Smooth muscle cell of the brain vasculature (primary cell): Measurements from ENCODE around the gene EPC2.
"Not testable (repeated sequence)": the region's sequence is repeated elsewhere in the genome, so short reads cannot be mapped to it uniquely, and the experiment has no call there.

ENCODE experiments used
- DNase-seq: peaks from one replicate; pipeline ENCODE4 v3.0.0-alpha.2; 2012; ENCODE audit warnings: low read depth, low spot score

Gene EPC2

GRCh38 chr2:148721991-148722777 is 77.6 kb downstream of the EPC2 start:
- DNase-seq, result no peak

- DNase-seq, result no peak
These were observed 81.0 kb downstream of the EPC2 start for GRCh38 chr2:148725564-148725963.

GRCh38 chr2:148726228-148726627 is 81.7 kb downstream of the EPC2 start:
- DNase-seq, result no peak

- no peak for DNase-seq
These were observed 85.5 kb downstream of the EPC2 start for GRCh38 chr2:148730085-148730484.

GRCh38 chr2:148737742-148738141 is 93.2 kb downstream of the EPC2 start:
- no peak for DNase-seq

- DNase-seq, result no peak
These were observed 95.0 kb downstream of the EPC2 start for GRCh38 chr2:148739454-148740105.

GRCh38 chr2:148742373-148742772 is 97.8 kb downstream of the EPC2 start:
- no peak for DNase-seq

- DNase-seq, result no peak
These were observed 100.8 kb downstream of the EPC2 start for GRCh38 chr2:148745151-148745851.

GRCh38 chr2:148746973-148747372 is 102.4 kb downstream of the EPC2 start:
- DNase-seq, result no peak

- DNase-seq, result no peak
These were observed 107.4 kb downstream of the EPC2 start for GRCh38 chr2:148751907-148752306.

GRCh38 chr2:148752977-148753376 is 108.4 kb downstream of the EPC2 start:
- DNase-seq, result no peak

GRCh38 chr2:148754864-148755263 is 110.3 kb downstream of the EPC2 start:
- no peak for DNase-seq

GRCh38 chr2:148756292-148756975 is 111.9 kb downstream of the EPC2 start:
- DNase-seq, result no peak

GRCh38 chr2:148764815-148765214 is 120.3 kb downstream of the EPC2 start:
- DNase-seq, result no peak

GRCh38 chr2:148770047-148770446 is 125.5 kb downstream of the EPC2 start:
- DNase-seq, result no peak

- DNase-seq, result no peak
These were observed 137.0 kb downstream of the EPC2 start for GRCh38 chr2:148781544-148781943.

- no peak for DNase-seq
These were observed 144.5 kb downstream of the EPC2 start for GRCh38 chr2:148789059-148789458.

GRCh38 chr2:148790172-148790571 is 145.6 kb downstream of the EPC2 start:
- DNase-seq, result not testable (repeated sequence)

- no peak for DNase-seq
These were observed 150.0 kb downstream of the EPC2 start for GRCh38 chr2:148794558-148794957.

- DNase-seq, result no peak
These were observed 152.4 kb downstream of the EPC2 start for GRCh38 chr2:148796735-148797512.
